Lower lobe of right lung (tissue), 2 donors: ENCODE measurements around the gene TAS2R42. TPM values are rescaled to one million over a fixed set of nuclear protein-coding genes. Genes with fewer than 3 reads are reported as not detected.

Experiments
- ATAC-seq, 2 donors: fragments of 200-7000 bp; cut with Tn5 transposase; one replicate each; pipeline ENCODE4 v1.9.1; 2020 to 2022; ENCODE audit warnings: mild to moderate bottlenecking in 2 of 2, moderate library complexity in 2 of 2
- DNase-seq: peaks from one replicate; pipeline ENCODE4 v3.0.0-alpha.2; 2020
- H3K27ac ChIP-seq: fragments of 200-600 bp; one replicate; pipeline ENCODE4 v1.8.0; 2022
- H3K27me3 ChIP-seq: fragments of 200-600 bp; one replicate; pipeline ENCODE4 v1.8.0; 2022; ENCODE audit warnings: low read depth
- H3K36me3 ChIP-seq: fragments of 200-600 bp; one replicate; pipeline ENCODE4 v1.8.0; 2022; ENCODE audit warnings: mild to moderate bottlenecking
- H3K4me1 ChIP-seq: fragments of 200-600 bp; one replicate; pipeline ENCODE4 v1.8.0; 2022
- H3K4me3 ChIP-seq: fragments of 200-600 bp; one replicate; pipeline ENCODE4 v1.8.0; 2022; ENCODE audit warnings: mild to moderate bottlenecking
- H3K9me3 ChIP-seq: fragments of 200-600 bp; one replicate; pipeline ENCODE4 v1.8.0; 2022
- CTCF ChIP-seq: fragments of 200-600 bp; IDR thresholded peaks from one replicate; pipeline ENCODE4 v1.8.0; 2022; ENCODE audit warnings: antibody characterized with exemption, mild to moderate bottlenecking
- intact Hi-C: fragments of 100-400 bp; cut with DNase I; formaldehyde crosslinking; loops from one replicate; pipeline ENCODE4 v1.11.0; 2022
- total RNA-seq: library from RNA; stranded (reverse); fragmentation: NEBNext Ultra II Directional; extraction: Animal tissue kit (Norgen Biotek cat#: 25700); gene quantifications from one replicate; pipeline ENCODE4 v1.2.1, GENCODE V29; 2021
- donor health status: DM: no; HTN: yes; CAD: no; lungs with severe emphysema.

TAS2R42 gene
- total RNA-seq, 1 donor from 2014 or later = not detected

GRCh38 chr12:11162502-11162901, 24.2 kb downstream of the TAS2R42 start:
- Histone ChIP-seq H3K4me1 (no peaks in the 10 kb centered on the region), H3K4me3 (no peak overlapping the region), H3K27ac (no peak overlapping the region), H3K9me3 (no peaks in the 10 kb centered on the region), H3K27me3 (no peaks in the 10 kb centered on the region), H3K36me3 (peaks cover 9% of the 10 kb centered on the region)
- DNase-seq = no peak
- intact Hi-C loops = no loop called here
- no peak for TF ChIP-seq CTCF
- ATAC-seq = no peak

DNA sequence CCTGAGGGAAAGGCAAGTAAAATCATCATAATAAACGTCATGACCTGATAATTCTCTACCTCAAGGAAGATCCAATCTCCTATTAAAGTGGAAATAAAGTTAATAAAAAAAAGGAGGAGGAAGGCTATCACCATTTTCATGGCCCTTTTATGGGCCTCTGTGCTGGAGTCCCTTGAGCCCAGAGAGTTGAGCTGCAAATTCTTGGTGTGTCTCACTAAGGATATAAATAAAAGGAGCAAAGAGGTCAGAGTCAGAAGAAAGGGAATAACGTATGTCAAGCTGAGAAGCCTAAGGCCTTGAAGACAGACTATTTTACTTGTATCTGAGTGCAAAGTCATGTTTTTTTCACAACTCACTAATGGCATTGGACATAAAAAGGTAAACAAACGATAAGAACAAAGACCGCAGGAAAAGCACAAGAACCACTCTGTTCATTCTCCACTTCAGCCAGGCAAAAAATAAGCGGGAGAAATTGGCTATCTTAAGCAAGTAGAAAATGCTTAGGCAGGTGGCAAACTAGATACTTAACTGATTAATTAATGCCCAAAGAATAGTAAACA, 27.8 kb downstream of the TAS2R42 start:
- Histone ChIP-seq H3K4me1 (no peaks in the 10 kb centered on the region), H3K9me3 (no peaks in the 10 kb centered on the region), H3K4me3 (no peak overlapping the region), H3K36me3 (no peaks in the 10 kb centered on the region), H3K27ac (no peak overlapping the region), H3K27me3 (no peaks in the 10 kb centered on the region)
- DNase-seq (no peak), ATAC-seq (no peak)
- intact Hi-C loops = no loop called here
- TF ChIP-seq CTCF = no peak

GRCh38 chr12:11154400-11154925, 32.3 kb downstream of the TAS2R42 start:
- Histone ChIP-seq H3K9me3 (no peaks in the 10 kb centered on the region), H3K4me1 (no peaks in the 10 kb centered on the region), H3K27me3 (no peaks in the 10 kb centered on the region), H3K4me3 (no peak overlapping the region), H3K36me3 (no peaks in the 10 kb centered on the region), H3K27ac (no peak overlapping the region)
- ATAC-seq = no peak
- DNase-seq = no peak
- no peak for TF ChIP-seq CTCF
- intact Hi-C loops = no loop called here

- H3K4me3 ChIP-seq = no peak overlapping the region
- no peaks in the 10 kb centered on the region for H3K36me3 ChIP-seq
- no peaks in the 10 kb centered on the region for H3K4me1 ChIP-seq
- H3K9me3 ChIP-seq = no peaks in the 10 kb centered on the region
- H3K27me3 ChIP-seq = no peaks in the 10 kb centered on the region
- TF ChIP-seq CTCF = no peak
- H3K27ac ChIP-seq = no peak overlapping the region
- DNase-seq = no peak
- ATAC-seq = no peak
- intact Hi-C loops = no loop called here
These were observed 34.0 kb downstream of the TAS2R42 start for GRCh38 chr12:11152725-11153124.

- H3K9me3 ChIP-seq = no peaks in the 10 kb centered on the region
- H3K36me3 ChIP-seq = no peaks in the 10 kb centered on the region
- no peak for TF ChIP-seq CTCF
- no peak overlapping the region for H3K27ac ChIP-seq
- H3K4me3 ChIP-seq = no peak overlapping the region
- H3K4me1 ChIP-seq = no peaks in the 10 kb centered on the region
- no peaks in the 10 kb centered on the region for H3K27me3 ChIP-seq
- DNase-seq (no peak), ATAC-seq (no peak)
- intact Hi-C loops = no loop called here
These were observed 35.9 kb downstream of the TAS2R42 start for GRCh38 chr12:11150832-11151231.
